ENCODE results near the gene SLC25A11.

GRCh38 chr17:4946312-4946976 is 6.6 kb upstream of the SLC25A11 start:
- TF ChIP-seq REST (IDR thresholded peaks at IDR 0.05; ENCODE audit: insufficient read depth in 1 of 2, low read depth in 2 of 2, low read length in 2 of 2) = no peak
- TF ChIP-seq SIN3A (IDR thresholded peaks at IDR 0.05; ENCODE audit: borderline replicate concordance, insufficient read depth, low read length) = no peak
- TF ChIP-seq TAF1 (IDR thresholded peaks at IDR 0.05; ENCODE audit: borderline replicate concordance, insufficient read depth, low read length) = no peak
